Embryonic facial prominence (tissue), 1 donor: ENCODE measurements around the gene BEAN1.

Source experiments
- DNase-seq: peaks from one replicate; pipeline ENCODE4 v3.0.0-alpha.2; 2016; ENCODE audit errors: extremely low spot score

Gene BEAN1

GRCh38 chr16:66419527-66419926, 7.6 kb upstream of the BEAN1 start:
- no peak for DNase-seq

DNA sequence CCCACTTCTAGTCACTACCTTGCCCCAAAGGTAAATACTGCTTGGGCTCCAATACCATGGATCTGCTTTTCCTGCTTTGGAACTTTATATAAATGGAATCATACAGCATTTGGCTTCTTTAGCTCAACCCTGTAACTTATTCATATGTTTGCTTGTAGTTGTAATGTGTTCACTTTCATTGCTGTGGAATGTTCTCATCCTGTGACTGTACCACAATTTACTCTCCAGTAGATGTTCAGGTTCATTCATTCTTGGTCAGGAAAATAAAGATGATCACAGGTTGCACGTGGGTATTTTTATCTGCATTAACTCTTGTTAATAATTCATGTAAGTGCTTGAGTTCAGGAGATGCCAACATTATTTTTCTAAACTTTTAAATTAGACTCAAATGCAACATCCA, 6.7 kb upstream of the BEAN1 start:
- no peak for DNase-seq

- DNase-seq, result no peak
Measured at GRCh38 chr16:66421891-66422290, 5.2 kb upstream of the BEAN1 start.

- DNase-seq, result no peak
Measured at GRCh38 chr16:66422366-66422765, 4.7 kb upstream of the BEAN1 start.

DNA sequence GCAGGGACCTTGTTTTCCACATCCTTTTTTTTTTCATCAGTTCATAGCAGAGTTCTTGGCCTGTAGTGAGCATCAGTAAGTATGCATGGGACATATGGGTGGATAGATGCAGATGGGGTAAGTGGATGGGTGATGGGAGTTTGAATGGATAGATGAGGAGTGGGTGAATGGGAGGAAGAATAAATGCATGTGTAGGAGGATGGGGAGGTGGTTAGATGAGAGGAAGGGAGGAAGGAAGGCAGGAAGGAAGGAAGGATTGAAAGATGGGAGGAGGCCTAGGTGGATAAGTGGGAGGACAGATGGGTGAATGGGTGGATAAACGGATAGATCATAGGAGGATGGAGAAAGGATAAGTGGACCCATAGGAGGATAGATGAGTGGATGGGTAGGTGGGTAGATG, 3.9 kb upstream of the BEAN1 start:
- DNase-seq, result no peak

DNA sequence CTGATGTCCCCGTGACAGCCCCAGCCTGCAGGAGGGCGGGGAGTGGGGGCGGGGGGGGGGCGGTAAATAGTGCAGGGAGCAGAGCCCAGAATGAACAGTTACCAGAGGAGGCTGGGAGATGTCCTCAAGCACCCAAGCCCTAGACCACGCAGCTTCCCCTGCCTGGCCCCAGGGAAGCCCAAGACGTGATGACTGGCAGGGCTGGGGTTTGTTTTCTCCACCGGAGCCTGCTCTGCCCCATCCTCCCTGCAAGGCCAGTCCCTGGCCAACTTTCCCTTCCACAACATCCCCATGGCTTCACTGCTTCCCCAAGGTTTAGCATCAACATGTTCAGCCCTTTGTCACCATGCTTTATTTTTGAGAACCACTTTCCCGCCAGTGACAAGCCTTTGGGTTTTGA, 1.4 kb upstream of the BEAN1 start:
- DNase-seq, result no peak

- DNase-seq, result no peak
Measured at GRCh38 chr16:66426112-66427035, 721 bp upstream of the BEAN1 start.

- no peak for DNase-seq
Measured at GRCh38 chr16:66427871-66428681, 981 bp downstream of the BEAN1 start.

DNA sequence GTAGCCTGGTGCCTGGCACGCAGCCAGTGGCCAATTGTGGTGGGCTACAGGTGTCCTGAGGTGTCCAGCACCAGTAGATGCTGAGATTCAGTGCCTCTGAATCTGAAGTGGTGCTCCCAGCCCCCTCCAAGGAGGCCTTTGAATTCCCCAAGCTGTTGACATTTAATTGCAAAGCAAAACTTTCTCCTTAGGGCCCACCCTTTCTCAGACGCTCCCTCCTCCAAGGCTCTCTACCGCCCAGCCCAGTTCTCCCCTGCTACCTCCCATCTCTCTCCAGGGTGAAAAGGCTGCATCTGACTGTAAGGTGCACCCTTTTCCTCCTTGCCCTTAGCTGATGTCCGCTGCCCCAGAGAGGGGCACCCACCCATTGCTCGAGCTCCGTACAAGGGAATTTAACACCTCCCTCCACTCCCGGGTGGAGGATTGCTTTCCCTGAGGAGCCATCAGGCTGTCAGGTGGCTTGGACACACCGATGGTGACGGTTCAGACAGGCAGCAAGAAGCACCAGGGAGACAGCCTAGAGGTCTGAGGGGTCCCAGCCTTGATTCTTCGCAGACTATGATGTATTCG, 1.7 kb downstream of the BEAN1 start:
- no peak for DNase-seq

DNA sequence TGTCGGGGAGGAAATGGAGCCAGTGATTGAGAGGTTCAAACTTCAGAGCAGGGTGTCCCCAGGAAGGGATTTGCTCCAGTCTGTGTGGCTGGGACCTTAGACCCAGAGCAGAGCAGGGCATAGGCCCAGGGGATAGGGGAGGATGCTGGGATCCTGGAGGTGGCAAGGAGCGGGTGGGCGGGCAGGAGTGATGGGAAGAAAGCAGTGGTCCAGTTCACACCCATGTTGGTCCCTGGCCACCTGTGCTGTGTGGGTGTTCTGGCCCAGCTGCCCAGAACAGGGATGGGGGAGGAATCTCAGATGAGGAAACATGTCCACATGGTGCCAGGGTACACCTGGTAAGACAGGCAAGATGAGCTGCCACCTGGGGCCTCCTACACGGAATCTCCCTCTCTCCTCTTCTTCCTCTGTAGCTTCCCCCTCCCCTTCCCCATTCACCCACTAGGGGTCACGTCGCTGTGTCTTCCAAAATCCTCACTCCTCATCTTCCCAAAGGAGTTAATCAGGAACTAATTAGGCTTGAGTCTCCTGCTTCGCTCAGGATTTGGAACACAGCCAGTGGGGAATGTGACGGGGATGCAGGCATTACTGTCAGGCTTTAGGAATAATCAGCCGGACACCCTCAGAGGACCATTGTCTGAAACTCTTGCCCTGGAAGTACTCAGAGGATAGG, 2.3 kb downstream of the BEAN1 start:
- DNase-seq, result no peak

DNA sequence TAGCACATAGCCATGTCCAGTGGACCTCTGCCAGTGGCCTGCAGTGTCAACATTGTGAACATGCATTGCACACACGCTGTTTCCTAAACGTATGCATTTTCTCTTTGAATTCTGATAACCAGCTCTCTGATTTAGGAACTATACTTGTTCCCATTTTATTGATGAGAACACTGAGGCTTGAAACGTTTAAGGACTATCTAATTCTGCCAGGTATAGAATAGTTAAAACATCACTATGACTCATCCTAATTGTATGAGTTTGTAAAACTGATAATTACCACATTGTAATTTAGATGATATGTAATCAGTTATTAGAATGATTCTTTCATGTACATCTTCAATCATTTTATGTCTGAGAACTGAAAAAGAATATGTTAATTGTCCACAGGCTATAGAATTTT, 3.1 kb downstream of the BEAN1 start:
- no peak for DNase-seq

DNA sequence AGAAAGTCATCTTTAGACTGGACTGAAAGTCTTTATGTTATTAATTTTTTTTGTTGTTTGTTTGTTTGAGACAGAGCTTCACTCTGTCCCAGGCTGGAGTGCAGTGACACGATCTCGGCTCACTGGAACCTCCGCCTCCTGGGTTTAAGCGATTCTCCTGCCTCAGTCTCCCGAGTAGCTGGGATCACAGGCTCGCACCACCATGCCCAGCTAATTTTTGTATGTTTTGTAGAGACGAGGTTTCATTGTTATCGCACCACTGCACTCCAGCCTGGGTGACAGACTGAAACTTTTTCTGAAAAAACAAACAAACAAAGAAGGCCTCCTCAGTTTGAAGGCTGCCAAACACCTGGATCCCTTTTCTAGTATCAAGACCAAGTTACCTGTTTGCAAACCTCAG, 4.7 kb downstream of the BEAN1 start:
- no peak for DNase-seq

GRCh38 chr16:66432429-66432828, 5.3 kb downstream of the BEAN1 start:
- no peak for DNase-seq

- DNase-seq, result no peak
Measured at GRCh38 chr16:66434619-66435430, 7.7 kb downstream of the BEAN1 start.

- DNase-seq, result no peak
Measured at GRCh38 chr16:66435896-66436295, 8.8 kb downstream of the BEAN1 start.

DNA sequence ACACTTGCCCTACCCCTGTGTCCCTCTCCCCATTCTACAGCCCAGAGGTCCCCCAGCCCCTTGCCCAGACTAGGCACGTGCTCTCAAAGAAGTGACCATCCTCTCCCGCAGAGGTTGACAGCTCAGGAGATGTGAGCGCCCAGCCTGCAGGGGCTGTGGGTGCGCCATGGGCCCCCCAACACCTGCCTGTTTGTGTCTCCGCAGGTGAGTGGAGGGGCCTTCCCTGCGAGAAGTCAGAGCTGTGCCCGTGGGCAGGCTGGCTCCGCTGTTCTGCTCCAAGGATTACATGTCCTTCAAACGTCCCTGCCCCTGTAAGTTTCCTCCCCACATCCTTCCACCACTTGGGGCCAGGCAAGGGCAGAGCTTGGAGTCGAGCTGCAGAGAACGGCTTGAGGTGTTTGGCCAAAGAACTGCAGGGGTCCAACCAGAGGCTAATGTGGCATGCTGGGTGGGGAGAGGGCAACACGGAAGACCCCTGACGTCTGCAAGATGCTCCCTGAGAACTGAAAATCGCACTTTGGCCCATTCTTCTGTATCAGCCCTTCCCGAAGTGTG, 10.4 kb downstream of the BEAN1 start:
- no peak for DNase-seq

- DNase-seq, result no peak
Measured at GRCh38 chr16:66438536-66438935, 11.4 kb downstream of the BEAN1 start.

GRCh38 chr16:66439051-66439730, 12.1 kb downstream of the BEAN1 start:
- no peak for DNase-seq

- DNase-seq, result no peak
Measured at GRCh38 chr16:66440271-66440802, 13.2 kb downstream of the BEAN1 start.

DNA sequence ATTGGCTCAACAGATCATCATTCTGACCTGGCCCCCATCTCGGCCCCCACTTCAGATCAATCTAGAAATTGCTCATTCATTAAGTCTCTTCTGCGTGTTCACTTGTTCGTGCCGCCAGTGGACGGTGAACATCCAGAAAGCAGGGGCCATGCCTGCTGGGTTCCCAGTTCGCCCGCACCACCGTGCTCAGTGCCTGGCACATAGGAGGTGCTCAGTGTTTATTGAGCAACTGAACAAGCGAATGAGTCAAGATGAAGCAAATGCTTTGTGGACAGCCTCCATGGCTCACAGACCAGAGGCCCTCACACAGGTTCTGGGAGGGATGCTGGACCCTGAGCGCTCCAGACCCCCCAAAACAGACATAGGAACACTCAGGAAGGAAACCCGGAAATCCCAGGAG, 13.9 kb downstream of the BEAN1 start:
- no peak for DNase-seq
